ENCODE results near the gene TM7SF3.
A peak's percentile ranks its signal among the peaks of the same experiment; 100 is the strongest.
"Not testable (repeated sequence)": the region's sequence is repeated elsewhere in the genome, so short reads cannot be mapped to it uniquely, and the experiment has no call there.

The TM7SF3 gene

DNA sequence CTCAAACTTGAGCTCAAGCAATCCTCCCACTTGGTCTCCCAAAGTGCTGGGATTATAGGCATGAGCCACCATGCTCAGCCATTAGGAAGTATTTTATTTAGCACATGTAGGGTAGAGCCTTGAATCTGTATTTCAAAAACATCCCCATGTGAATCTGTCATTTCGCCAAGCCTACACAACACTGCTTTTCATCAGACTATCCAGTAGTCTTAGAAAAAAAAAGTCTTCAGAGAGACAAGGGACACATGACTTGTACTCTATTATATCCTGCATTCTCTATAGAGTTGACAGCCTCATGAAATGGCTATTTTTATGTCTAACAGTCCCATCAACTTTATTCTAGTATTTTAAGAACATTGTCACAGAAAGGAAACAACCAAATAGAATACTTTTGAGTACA, 35.4 kb downstream of the TM7SF3 start:
- DNase-seq (ENCODE audit: low spot score): no peak

DNA sequence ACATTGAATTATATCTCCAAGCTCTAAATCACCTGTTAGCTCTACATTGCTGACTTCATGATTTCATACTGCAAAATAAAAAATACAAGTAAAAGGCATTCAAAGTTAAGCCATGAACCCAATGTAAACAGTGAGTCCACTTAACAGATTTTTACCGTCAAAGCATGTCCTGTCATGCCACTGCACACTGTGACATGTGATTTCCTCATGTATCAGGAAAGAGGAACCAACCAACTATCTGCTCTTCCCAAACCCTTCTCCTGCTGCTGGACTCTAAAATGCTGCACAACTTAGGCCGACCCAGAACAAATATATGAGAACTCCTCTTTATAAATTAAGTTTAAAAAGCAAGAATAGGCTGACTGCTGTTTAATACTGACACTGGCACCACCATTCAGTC, 37.5 kb downstream of the TM7SF3 start:
- no peak for DNase-seq (ENCODE audit: low spot score)

- no peak for DNase-seq (ENCODE audit: low spot score)
Measured at GRCh38 chr12:26971963-26972362, 42.2 kb downstream of the TM7SF3 start.

DNA sequence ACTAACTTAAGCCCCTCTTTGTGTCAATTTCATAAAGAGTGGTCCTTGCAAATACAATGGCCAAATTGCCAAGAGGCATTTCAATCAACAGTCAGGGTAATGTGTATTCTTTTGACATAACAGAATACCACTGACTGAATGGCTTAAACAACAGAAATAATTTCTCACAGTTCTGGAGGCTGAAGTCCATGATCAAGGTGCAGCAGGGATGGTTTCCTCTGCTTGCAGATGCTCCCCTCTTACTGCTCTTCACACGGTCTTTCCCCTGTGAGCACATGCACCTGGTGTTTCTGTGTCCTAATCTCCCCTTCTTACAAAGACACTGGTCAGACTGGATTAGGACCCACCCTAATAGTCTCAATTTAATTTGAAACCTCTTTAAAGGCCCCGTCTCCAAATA, 44.0 kb downstream of the TM7SF3 start:
- DNase-seq (ENCODE audit: low spot score): no peak

- no peak for DNase-seq (ENCODE audit: low spot score)
Measured at GRCh38 chr12:26966842-26967241, 47.3 kb downstream of the TM7SF3 start.

GRCh38 chr12:26963413-26963812, 50.8 kb downstream of the TM7SF3 start:
- no peak for DNase-seq (ENCODE audit: low spot score)

- no peak for DNase-seq (ENCODE audit: low spot score)
Measured at GRCh38 chr12:26961803-26962202, 52.4 kb downstream of the TM7SF3 start.

- DNase-seq (ENCODE audit: low spot score): not testable (repeated sequence)
Measured at GRCh38 chr12:26961391-26961790, 52.8 kb downstream of the TM7SF3 start.

DNA sequence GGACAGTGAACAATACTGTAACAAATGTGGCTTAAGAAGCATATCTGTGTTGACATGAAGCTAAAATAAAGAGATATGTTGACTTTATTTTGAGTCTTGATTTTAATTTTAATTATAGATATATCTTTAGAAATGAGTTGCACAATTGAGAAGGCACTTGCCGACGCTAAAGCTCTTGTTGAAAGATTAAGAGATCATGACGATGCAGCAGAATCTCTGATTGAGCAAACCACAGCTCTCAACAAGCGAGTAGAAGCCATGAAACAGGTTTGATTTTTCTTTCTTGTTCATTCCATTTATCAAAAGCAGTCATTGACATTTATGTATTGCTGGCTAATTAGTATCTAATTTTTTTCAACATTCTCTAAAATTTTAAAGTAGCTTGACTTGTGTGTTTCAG, 60.2 kb downstream of the TM7SF3 start:
- DNase-seq (ENCODE audit: low spot score): no peak

- DNase-seq (ENCODE audit: low spot score): no peak
Measured at GRCh38 chr12:26953447-26953846, 60.7 kb downstream of the TM7SF3 start.

GRCh38 chr12:26948309-26948708, 65.9 kb downstream of the TM7SF3 start:
- no peak for DNase-seq (ENCODE audit: low spot score)

GRCh38 chr12:26941215-26941594, 73.0 kb downstream of the TM7SF3 start:
- DNase-seq (ENCODE audit: low spot score): no peak

DNA sequence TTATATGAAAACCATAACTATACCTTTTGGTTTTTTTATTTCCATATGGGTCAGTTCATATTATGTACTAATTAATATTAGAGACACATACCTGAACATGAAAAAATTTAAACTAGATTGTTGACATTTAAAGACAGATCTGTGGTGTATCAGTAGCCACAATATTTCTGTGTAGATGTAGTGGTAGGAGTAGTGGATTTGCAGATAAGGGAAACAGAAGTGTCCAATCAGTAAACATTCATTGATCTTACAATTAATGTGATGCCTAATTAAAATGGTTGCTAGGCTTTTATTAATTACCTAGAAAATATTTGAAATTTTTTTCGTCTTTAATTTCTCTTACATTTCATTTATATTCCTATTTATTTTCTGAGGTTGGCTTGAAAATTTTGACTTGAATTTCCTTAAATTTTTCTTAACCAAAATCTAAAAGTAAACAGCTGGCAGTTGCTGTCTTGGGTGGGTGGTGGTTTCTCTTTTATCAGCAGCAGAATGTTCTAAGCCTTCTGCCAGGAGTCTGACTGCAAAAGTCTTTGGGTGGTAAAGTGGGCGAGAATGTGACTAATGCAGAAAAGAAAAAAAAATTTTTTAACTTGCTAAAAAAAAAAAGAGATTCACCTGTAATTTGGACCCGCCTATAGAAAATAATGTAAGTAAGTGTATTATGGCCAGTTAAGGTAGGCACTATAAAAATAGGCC, 73.5 kb downstream of the TM7SF3 start:
- no peak for DNase-seq (ENCODE audit: low spot score)

DNA sequence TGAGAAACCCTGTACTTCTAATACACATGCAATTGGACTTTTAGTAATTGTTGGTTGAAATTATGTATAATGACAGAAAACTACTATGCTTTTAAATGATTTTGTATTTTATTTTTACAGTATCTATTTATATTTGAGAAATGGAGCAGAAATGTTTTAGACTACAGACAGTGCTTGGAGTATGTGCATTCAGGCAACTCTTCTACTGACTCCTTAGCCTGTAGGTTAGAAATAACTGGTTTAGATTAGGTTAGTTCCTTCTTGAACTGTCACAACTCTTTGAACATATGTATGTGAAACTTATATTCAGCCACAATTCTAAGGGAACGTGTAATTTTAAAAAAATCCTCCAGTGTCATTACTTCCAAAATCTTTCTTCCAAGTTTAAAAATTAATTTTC, 74.2 kb downstream of the TM7SF3 start:
- DNase-seq (ENCODE audit: low spot score): no peak

- no peak for DNase-seq (ENCODE audit: low spot score)
Measured at GRCh38 chr12:26939192-26939832, 74.9 kb downstream of the TM7SF3 start.

DNA sequence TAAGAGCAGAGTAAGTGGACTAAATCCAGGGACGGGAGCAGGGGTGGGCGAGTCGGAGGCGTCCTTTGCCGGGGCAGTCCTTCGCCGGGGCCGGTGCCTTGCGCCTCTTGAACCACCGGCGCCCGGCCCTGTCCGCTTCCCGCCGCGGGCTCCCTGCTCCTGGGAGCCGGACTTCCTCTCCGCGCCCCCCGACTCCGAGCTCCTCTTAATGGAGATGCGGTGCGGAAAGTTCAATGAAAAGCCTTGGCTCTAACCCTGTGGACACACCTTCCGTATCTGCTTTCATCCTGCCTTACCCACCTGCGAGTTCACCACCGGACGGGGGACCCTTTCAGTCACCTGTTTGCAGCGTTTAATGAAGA, 75.5 kb downstream of the TM7SF3 start:
- no peak for DNase-seq (ENCODE audit: low spot score)

DNA sequence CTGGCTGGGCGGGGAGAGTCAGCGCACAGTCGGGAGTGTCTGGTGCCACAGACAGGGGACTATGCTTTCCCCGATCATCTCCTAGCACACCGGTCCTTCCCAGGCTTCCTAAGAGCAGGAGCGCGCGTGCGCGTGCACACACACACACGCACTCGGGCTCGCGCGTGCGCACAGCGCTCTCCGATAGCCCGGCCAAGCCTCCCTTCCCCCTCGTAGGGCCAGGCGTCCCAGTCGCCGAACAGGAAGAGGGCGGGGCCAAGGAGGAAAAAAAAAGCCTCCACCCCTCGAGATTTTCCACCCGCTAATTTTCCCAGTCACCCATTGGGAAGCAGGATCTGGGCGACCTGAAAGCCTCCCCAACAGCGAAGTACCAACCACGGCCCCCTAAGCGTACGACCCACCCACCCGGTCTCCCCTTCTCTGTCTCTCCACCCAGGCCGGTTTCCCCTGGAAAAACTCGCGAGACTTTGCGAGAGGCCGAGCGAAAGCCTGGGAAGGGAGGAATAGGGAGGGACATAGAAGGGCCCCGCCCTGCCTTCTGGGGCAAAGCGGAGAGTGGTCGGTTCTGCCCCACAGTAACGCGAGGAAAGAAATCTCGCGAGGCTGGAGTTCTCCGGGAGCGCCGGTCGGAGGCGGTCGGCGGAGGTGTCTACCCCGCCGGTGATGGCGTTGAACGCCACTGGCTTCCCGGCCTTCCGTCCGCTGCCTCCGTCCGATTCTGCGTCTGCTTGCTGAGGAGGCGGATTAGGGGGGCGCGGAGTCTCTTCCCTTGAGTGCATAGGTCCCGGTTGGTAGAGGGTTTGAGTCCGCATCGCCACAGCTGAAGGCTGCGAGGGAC, 76.1 kb downstream of the TM7SF3 start, which contains the start of the genes FGFR1OP2 and INTS13:
FGFR1OP2 (plus strand) TSS at position 608 of the 838 bp plus-strand sequence. CDS start 15,689 bp downstream, outside the sequence.
INTS13 (minus strand) TSS at position 119 of the 838 bp plus-strand sequence. CDS start 1,178 bp downstream, outside the sequence.
- DNase-seq (ENCODE audit: low spot score): peak; percentile 96

GRCh38 chr12:26937443-26937862, 76.7 kb downstream of the TM7SF3 start:
- DNase-seq (ENCODE audit: low spot score): no peak

DNA sequence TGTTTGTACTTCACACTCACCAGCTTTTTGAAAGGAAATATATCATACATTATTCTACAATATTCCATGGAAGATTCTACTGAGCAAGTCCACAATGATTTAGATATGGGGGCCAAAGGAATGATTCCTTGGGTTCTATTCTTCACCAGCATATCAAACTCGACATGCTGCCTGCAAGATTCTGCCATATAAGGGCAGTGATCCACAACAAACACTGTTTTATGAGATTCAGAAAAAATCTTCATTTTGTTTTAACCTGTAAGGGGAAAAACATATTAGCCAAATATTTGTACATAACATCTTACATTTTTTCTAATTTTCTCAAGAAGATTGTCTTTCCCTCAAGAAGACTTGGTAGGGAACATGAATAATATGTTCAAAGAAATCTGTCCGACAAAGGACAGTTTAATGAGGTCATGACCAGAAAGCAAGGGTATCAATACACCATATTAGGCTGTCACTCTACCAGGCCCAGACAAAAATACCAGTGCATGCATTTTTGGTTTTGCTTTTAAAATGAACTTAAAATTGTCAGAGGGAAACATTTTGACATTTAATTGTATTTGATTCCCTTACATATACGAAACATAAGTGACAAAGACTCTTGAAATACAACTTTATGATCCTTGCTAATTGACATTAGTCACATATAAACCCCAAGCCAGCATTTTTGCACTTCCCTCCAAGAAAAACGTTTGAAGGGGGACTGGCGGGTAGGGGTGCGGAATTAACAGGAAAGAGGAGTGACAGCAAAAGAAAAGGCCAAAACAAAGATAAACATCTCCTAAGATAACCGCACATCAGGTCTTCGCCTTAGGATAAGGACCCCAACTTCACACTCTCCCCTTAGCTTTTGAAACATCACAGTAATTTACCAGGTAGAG, 77.4 kb downstream of the TM7SF3 start:
- no peak for DNase-seq (ENCODE audit: low spot score)

DNA sequence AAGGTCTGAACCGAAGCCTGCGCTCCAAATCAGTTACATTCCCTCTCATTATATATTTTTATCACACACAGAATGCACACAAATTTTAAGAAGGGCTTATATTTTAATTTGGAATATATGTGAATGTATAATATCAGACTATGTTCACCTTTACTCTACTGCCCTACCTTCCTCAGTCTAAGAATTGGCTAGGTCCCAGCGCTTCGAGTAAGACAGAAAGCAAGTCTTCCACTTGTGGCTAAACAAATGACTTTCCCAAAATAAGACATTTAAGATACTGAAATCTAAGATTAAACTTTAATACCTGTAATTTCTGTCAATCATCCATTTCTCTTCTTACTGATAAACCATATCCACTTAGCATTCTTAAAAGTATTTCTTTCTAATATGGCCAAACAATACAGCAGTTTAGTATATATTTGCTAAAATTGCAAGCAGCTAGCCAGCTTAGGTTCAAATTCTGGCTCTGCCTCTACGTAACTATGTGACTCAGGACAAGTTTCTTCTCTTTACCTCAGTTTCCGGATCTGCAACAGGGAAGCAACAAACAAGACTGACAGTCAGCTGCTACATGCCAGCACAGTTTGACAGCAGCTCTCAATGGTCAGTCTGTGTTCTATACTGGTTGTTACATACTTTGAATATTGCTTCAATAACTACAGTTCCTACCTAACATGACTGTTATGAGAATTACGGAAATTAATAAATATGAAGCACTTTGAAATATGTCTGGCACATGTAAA, 78.4 kb downstream of the TM7SF3 start:
- DNase-seq (ENCODE audit: low spot score): no peak

DNA sequence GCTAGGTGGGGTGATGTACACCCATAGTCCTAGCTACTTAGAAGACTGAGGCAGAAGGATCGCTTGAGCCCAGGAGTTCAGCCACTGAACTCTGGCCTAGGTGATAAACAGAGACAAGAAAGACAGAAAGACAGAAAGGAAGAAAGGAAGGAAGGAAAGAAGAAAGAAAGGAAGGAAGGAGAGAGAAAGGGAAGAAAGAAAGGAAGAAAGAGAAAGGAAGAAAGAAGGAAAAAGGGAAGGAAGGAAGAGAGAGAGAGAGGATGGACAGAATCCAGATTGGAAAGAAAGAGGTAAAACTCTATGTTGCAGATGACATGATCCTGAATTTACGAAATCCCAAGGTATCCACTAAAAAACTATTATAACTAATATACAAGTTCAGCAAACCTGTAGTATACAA, 84.6 kb downstream of the TM7SF3 start:
- DNase-seq (ENCODE audit: low spot score): no peak
